Mesenchymal stem cell (in vitro differentiated cells and primary cell): ENCODE measurements around the gene POLR2M.

Experiments used
- DNase-seq: peaks from one replicate; pipeline ENCODE4 v3.0.0-alpha.2; 2013
- H2AFZ ChIP-seq: one replicate; pipeline ENCODE4 v1.6.1; 2013; ENCODE audit warnings: low read depth, mild to moderate bottlenecking, control low read depth, inconsistent platforms, low read length, moderate library complexity
- H2AK5ac ChIP-seq: 2 replicates; pipeline ENCODE4 v1.6.1; 2013; ENCODE audit warnings: low read length, moderate library complexity, mild to moderate bottlenecking, inconsistent platforms; ENCODE audit not compliant: severe bottlenecking
- H2BK120ac ChIP-seq: one replicate; pipeline ENCODE4 v1.6.1; 2013; ENCODE audit warnings: low read depth, mild to moderate bottlenecking, inconsistent platforms, low read length, moderate library complexity
- H2BK12ac ChIP-seq, 2 experiments: one replicate each; pipeline ENCODE4 v1.6.1; 2013; ENCODE audit warnings: inconsistent platforms in 2 of 2, low read length in 2 of 2, mild to moderate bottlenecking in 2 of 2, moderate library complexity in 2 of 2, control low read depth in 1 of 2
- H2BK15ac ChIP-seq: one replicate; pipeline ENCODE4 v1.6.1; 2013; ENCODE audit warnings: mild to moderate bottlenecking, low read depth, inconsistent platforms; ENCODE audit not compliant: poor library complexity, severe bottlenecking
- H2BK5ac ChIP-seq: 2 replicates; pipeline ENCODE4 v1.6.1; 2013; ENCODE audit warnings: low read depth, mild to moderate bottlenecking, low read length, control low read depth, inconsistent platforms; ENCODE audit not compliant: poor library complexity, severe bottlenecking
- H3K14ac ChIP-seq, 2 experiments: one replicate each; pipeline ENCODE4 v1.6.1; 2013; ENCODE audit warnings: inconsistent platforms in 2 of 2, low read length in 2 of 2, control low read depth in 1 of 2, mild to moderate bottlenecking in 1 of 2, moderate library complexity in 1 of 2
- H3K18ac ChIP-seq, 2 experiments: one replicate each; pipeline ENCODE4 v1.6.1; 2013; ENCODE audit warnings: inconsistent platforms in 2 of 2, low read length in 2 of 2, control low read depth in 1 of 2, low read depth in 1 of 2, mild to moderate bottlenecking in 1 of 2
- H3K23ac ChIP-seq, 2 experiments: one replicate each; pipeline ENCODE4 v1.6.1; 2013; ENCODE audit warnings: inconsistent platforms in 2 of 2, low read length in 2 of 2, mild to moderate bottlenecking in 2 of 2, moderate library complexity in 2 of 2, control low read depth in 1 of 2
- H3K27ac ChIP-seq: 2 replicates; pipeline ENCODE4 v1.5.1; 2013; ENCODE audit warnings: mild to moderate bottlenecking, moderate library complexity, low read length, control low read depth, inconsistent platforms; ENCODE audit not compliant: poor library complexity, severe bottlenecking
- H3K27me3 ChIP-seq, 2 experiments: 2 replicates each; pipeline versions ENCODE4 v1.6.1 to v1.7.0; 2013; ENCODE audit warnings: low read length in 2 of 2, mild to moderate bottlenecking in 2 of 2, moderate library complexity in 2 of 2, control low read depth in 1 of 2, inconsistent platforms in 1 of 2; ENCODE audit not compliant: control insufficient read depth in 1 of 2, insufficient read depth in 1 of 2
- H3K36me3 ChIP-seq, 2 experiments: 2 replicates each; pipeline versions ENCODE4 v1.6.1 to v1.7.0; 2013; ENCODE audit warnings: low read length in 2 of 2, control low read depth in 1 of 2, inconsistent platforms in 1 of 2, low read depth in 1 of 2, mild to moderate bottlenecking in 1 of 2; ENCODE audit not compliant: insufficient read depth in 2 of 2, control insufficient read depth in 1 of 2
- H3K4ac ChIP-seq, 2 experiments: one replicate each; pipeline ENCODE4 v1.6.1; 2013; ENCODE audit warnings: inconsistent platforms in 2 of 2, low read length in 2 of 2, mild to moderate bottlenecking in 2 of 2, moderate library complexity in 2 of 2, control low read depth in 1 of 2, low read depth in 1 of 2
- H3K4me1 ChIP-seq: 2 replicates; pipeline ENCODE4 v1.6.1; 2013; ENCODE audit warnings: low read depth, low read length, control low read depth; ENCODE audit not compliant: control insufficient read depth, insufficient read depth
- H3K4me2 ChIP-seq: 2 replicates; pipeline ENCODE4 v1.6.1; 2013; ENCODE audit warnings: low read length, mild to moderate bottlenecking, inconsistent platforms; ENCODE audit not compliant: poor library complexity, severe bottlenecking
- H3K4me3 ChIP-seq, 2 experiments: 2 replicates each; pipeline versions ENCODE4 v1.5.1 to v1.7.0; 2013; ENCODE audit warnings: low read length in 2 of 2, mild to moderate bottlenecking in 2 of 2, control low read depth in 1 of 2, low read depth in 1 of 2; ENCODE audit not compliant: insufficient read depth in 1 of 2
- H3K79me1 ChIP-seq: replicated peaks from 2 replicates; pipeline ENCODE4 v1.6.1; 2013; ENCODE audit warnings: mild to moderate bottlenecking, control low read depth, low read length, inconsistent platforms; ENCODE audit not compliant: poor library complexity, severe bottlenecking
- H3K9ac ChIP-seq: 2 replicates; pipeline ENCODE4 v1.7.0; 2013; ENCODE audit warnings: mild to moderate bottlenecking, low read length, moderate library complexity
- H3K9me3 ChIP-seq: 2 replicates; pipeline ENCODE4 v1.7.0; 2013; ENCODE audit warnings: mild to moderate bottlenecking, low read length; ENCODE audit not compliant: control insufficient read depth
- H4K8ac ChIP-seq: one replicate; pipeline ENCODE4 v1.6.1; 2013; ENCODE audit warnings: inconsistent platforms, mild to moderate bottlenecking, low read length, moderate library complexity
- H4K91ac ChIP-seq: one replicate; pipeline ENCODE4 v1.6.1; 2013; ENCODE audit warnings: mild to moderate bottlenecking, low read length, inconsistent platforms
- WGBS: methylation state at CpG from one replicate; pipeline ENCODE4 v1.1.7; 2013; ENCODE audit warnings: mixed read lengths; 5-methylcytosine and 5-hydroxymethylcytosine counted together

POLR2M gene

DNA sequence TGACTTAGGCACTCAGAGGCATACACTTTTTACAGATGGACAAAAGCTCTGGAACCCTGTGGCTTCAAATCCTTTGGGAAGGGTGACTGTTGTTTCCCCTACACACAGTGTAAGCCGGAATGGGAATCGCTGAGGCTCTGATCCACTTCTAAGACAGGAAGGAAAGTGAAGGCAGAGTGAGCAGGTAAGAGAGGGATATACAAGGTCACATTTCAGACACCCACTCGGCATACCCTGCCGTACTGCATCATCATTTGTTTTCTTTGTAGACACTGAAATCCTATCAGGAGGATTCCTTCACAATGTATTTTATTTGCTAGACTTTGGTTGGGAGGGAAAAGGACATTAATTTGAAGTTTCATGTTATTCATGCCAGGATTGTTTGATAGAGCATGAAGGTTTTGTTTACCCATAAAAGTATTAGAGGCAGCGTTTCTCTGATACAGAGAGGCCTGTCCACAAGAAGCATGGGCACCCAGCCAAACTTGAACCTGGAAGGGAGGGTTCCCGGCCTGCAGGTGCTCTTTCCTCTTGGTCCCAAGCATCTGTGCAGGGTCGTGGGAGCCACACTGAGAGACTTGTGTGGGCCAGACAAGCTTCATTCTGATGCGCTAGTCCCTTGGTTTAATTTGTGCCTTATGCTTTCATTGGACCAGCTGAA, 21.9 kb upstream of the POLR2M start:
- no peak overlapping the region for H2AFZ ChIP-seq
- H3K14ac ChIP-seq = no peak overlapping the region
- no peak for DNase-seq
- no peak overlapping the region for H2BK120ac ChIP-seq
- H3K9ac ChIP-seq = no peak overlapping the region
- 85% methylated on average over 5 of the region's 8 CpGs for WGBS
- no peaks in the 10 kb centered on the region for H3K9me3 ChIP-seq
- H4K91ac ChIP-seq = no peak overlapping the region
- no peak overlapping the region for H2BK5ac ChIP-seq
- no peak overlapping the region for H4K8ac ChIP-seq
- H3K27ac ChIP-seq = no peak overlapping the region
- H3K4me2 ChIP-seq = no peak overlapping the region
- H3K18ac ChIP-seq = no peak overlapping the region
- H3K27me3 ChIP-seq = no peaks in the 10 kb centered on the region
- H3K4me1 ChIP-seq = no peaks in the 10 kb centered on the region
- H3K79me1 ChIP-seq = no peaks in the 10 kb centered on the region
- no peak overlapping the region for H2AK5ac ChIP-seq
- no peak overlapping the region for H2BK12ac ChIP-seq
- H3K4ac ChIP-seq = no peak overlapping the region
- no peaks in the 10 kb centered on the region for H3K36me3 ChIP-seq
- no peak overlapping the region for H3K4me3 ChIP-seq
- no peak overlapping the region for H2BK15ac ChIP-seq
- no peak overlapping the region for H3K23ac ChIP-seq

DNA sequence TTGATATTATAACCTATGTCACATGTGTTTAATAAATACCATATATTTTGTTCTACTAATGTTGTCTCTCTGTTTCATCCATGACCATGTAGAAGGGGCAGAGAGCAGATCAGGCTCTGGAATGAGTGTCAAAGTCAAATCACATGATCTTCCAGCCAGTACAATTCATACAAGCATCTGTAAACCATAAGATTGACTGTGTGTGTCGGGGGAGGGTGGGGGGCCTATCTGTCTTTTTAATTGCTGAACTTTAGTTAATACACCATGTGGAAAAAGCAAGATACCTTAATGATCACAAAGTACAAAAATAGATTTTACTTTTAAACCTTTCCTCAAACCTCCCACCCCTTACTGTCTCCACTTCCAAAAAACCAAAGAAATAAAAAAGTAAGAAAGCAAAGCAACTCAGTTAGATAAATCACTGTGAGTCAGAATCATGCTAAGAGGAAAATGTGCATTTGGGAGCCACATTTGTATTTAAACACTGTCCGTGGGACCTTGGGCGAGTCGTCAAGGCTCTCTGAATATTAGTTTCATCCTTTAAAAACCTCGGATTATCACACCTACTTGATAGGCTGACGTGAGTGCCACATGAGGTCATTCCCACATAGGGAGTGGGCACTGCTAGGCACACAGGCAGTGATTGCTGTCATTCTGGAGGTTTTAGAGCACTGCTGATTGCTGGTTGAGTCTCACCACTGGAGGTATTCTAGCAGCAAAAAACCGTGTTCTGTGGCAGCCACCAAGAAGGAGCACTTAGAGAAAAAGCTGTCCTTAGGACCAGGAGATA, 21.0 kb upstream of the POLR2M start:
- Histone ChIP-seq H2BK15ac (no peak overlapping the region), H3K27ac (no peak overlapping the region), H3K4me2 (no peak overlapping the region), H2BK5ac (no peak overlapping the region), H2AK5ac (no peak overlapping the region), H3K4ac (no peak overlapping the region), H2BK12ac (no peak overlapping the region), H3K23ac (no peak overlapping the region), H3K4me1 (no peaks in the 10 kb centered on the region), H3K79me1 (no peaks in the 10 kb centered on the region), H4K8ac (no peak overlapping the region), H3K9me3 (no peaks in the 10 kb centered on the region), H3K27me3 (no peaks in the 10 kb centered on the region), H3K14ac (no peak overlapping the region), H2AFZ (no peak overlapping the region), H3K36me3 (no peaks in the 10 kb centered on the region), H3K4me3 (peak overlapping the region in 1 of 2 experiments; percentile 7), H3K18ac (no peak overlapping the region), H4K91ac (no peak overlapping the region), H2BK120ac (no peak overlapping the region), H3K9ac (peak overlapping the region; percentile 13)
- no peak for DNase-seq
- WGBS = 76% methylated on average over 6 of the region's 7 CpGs

- Histone ChIP-seq H3K14ac (no peak overlapping the region), H3K4me2 (no peak overlapping the region), H3K18ac (no peak overlapping the region), H3K79me1 (no peaks in the 10 kb centered on the region), H3K27ac (no peak overlapping the region), H3K27me3 (no peaks in the 10 kb centered on the region), H3K9me3 (no peaks in the 10 kb centered on the region), H3K4ac (no peak overlapping the region), H3K4me1 (no peaks in the 10 kb centered on the region), H3K4me3 (peak overlapping the region in 1 of 2 experiments; percentile 7), H3K36me3 (no peaks in the 10 kb centered on the region), H2AK5ac (no peak overlapping the region), H2BK120ac (no peak overlapping the region), H3K23ac (no peak overlapping the region), H4K8ac (no peak overlapping the region), H2BK12ac (no peak overlapping the region), H2AFZ (no peak overlapping the region), H2BK15ac (no peak overlapping the region), H2BK5ac (no peak overlapping the region), H3K9ac (peak overlapping the region; percentile 13), H4K91ac (no peak overlapping the region)
- 84% methylated on average over 4 of the region's 4 CpGs for WGBS
- DNase-seq = no peak
Measured at GRCh38 chr15:57686657-57687056, 19.9 kb upstream of the POLR2M start.

- H3K36me3 ChIP-seq = no peaks in the 10 kb centered on the region
- H3K27ac ChIP-seq = no peak overlapping the region
- H2AFZ ChIP-seq = no peak overlapping the region
- no peaks in the 10 kb centered on the region for H3K4me1 ChIP-seq
- H2AK5ac ChIP-seq = no peak overlapping the region
- no peak overlapping the region for H3K4ac ChIP-seq
- H2BK12ac ChIP-seq = no peak overlapping the region
- DNase-seq = no peak
- H4K91ac ChIP-seq = no peak overlapping the region
- H3K14ac ChIP-seq = no peak overlapping the region
- no peak overlapping the region for H4K8ac ChIP-seq
- H3K18ac ChIP-seq = no peak overlapping the region
- H2BK15ac ChIP-seq = no peak overlapping the region
- no peaks in the 10 kb centered on the region for H3K79me1 ChIP-seq
- H3K4me2 ChIP-seq = no peak overlapping the region
- no peak overlapping the region for H3K9ac ChIP-seq
- no peak overlapping the region for H3K4me3 ChIP-seq
- no peak overlapping the region for H2BK5ac ChIP-seq
- no peak overlapping the region for H3K23ac ChIP-seq
- 90% methylated on average over 6 of the region's 6 CpGs for WGBS
- H2BK120ac ChIP-seq = no peak overlapping the region
- H3K9me3 ChIP-seq = no peaks in the 10 kb centered on the region
- H3K27me3 ChIP-seq = no peaks in the 10 kb centered on the region
Measured at GRCh38 chr15:57690341-57690966, 16.1 kb upstream of the POLR2M start.
